Left renal cortex interstitium (tissue), 4 donors: ENCODE data around the gene HSD17B11. TPM values are rescaled to one million over a fixed set of nuclear protein-coding genes. Genes with fewer than 3 reads are reported as not detected.
"Not testable (repeated sequence)": the region's sequence is repeated elsewhere in the genome, so short reads cannot be mapped to it uniquely, and the experiment has no call there.

Source experiments
- DNase-seq, 4 donors: peaks; one replicate each; pipeline ENCODE4 v3.0.0-alpha.2; 2013; ENCODE audit warnings: low read depth in 4 of 4, low spot score in 2 of 4, missing footprints in 1 of 4
- polyA plus RNA-seq, 4 donors: library from polyadenylated mRNA; unstranded; fragments of 120-200 nt; gene quantifications; one replicate each; pipeline ENCODE4 v1.2.1, GENCODE V29; 2013; ENCODE audit not compliant: insufficient read length in 4 of 4

HSD17B11 gene
- polyA plus RNA-seq, 4 donors: 55.9 to 67.6 (median 56.7) TPM

- no peak for DNase-seq
These were observed 79.3 kb downstream of the HSD17B11 start for GRCh38 chr4:87311684-87312083.

GRCh38 chr4:87310691-87311335, 80.2 kb downstream of the HSD17B11 start:
- DNase-seq: no peak

GRCh38 chr4:87309625-87310024, 81.4 kb downstream of the HSD17B11 start:
- no peak for DNase-seq

GRCh38 chr4:87306056-87306455, 84.9 kb downstream of the HSD17B11 start:
- no peak for DNase-seq

- no peak for DNase-seq
These were observed 85.4 kb downstream of the HSD17B11 start for GRCh38 chr4:87305562-87305961.

GRCh38 chr4:87304745-87305432, 86.1 kb downstream of the HSD17B11 start:
- DNase-seq: no peak

- no peak for DNase-seq
These were observed 91.1 kb downstream of the HSD17B11 start for GRCh38 chr4:87299898-87300297.

- DNase-seq: no peak
These were observed 92.6 kb downstream of the HSD17B11 start for GRCh38 chr4:87298362-87298761.

GRCh38 chr4:87294911-87295310, 96.1 kb downstream of the HSD17B11 start:
- DNase-seq: not testable (repeated sequence)

GRCh38 chr4:87293889-87294288, 97.1 kb downstream of the HSD17B11 start:
- not testable (repeated sequence) for DNase-seq

GRCh38 chr4:87286970-87287369, 104.0 kb downstream of the HSD17B11 start:
- no peak for DNase-seq

Other genes starting within 250 kb of the HSD17B11 start
- gene KLHL8, start 170.6 kb downstream of the HSD17B11 start, polyA plus RNA-seq: 10 to 100 TPM; 16.5 to 20.6 (median 17.8) TPM
- gene HSD17B13, start 68.3 kb downstream of the HSD17B11 start, polyA plus RNA-seq: 1 to 10 TPM in 1 of 4 donors, under 1 TPM in 3; 0.11 to 1.2 (median 0.53) TPM
- gene NUDT9, start 31.4 kb upstream of the HSD17B11 start, polyA plus RNA-seq: 10 to 100 TPM; 61.5 to 69.6 (median 66.6) TPM
- gene SPARCL1, start 138.2 kb upstream of the HSD17B11 start, polyA plus RNA-seq: 10 to 100 TPM in 3 of 4 donors, 1 to 10 TPM in 1; 8.5 to 26.8 (median 13.1) TPM
- under 1 TPM in 2 of 4 donors, not detected in 2; 0.04 to 0.06 TPM for gene DSPP, start 217.3 kb upstream of the HSD17B11 start, polyA plus RNA-seq